Glutamatergic neuron (in vitro differentiated cells): ENCODE data around the gene KIF1A. TPM values are rescaled to one million over a fixed set of nuclear protein-coding genes. Genes with fewer than 3 reads are reported as not detected.

Source experiments
- DNase-seq: peaks from one replicate; pipeline ENCODE4 v3.0.0; 2022
- H3K27ac Mint-ChIP-seq: one replicate; pipeline ENCODE4 v1.8.0; 2020; ENCODE audit warnings: mild to moderate bottlenecking, mixed read lengths, inconsistent platforms; ENCODE audit not compliant: unreplicated experiment
- H3K27me3 Mint-ChIP-seq: one replicate; pipeline ENCODE4 v1.8.0; 2020; ENCODE audit warnings: mild to moderate bottlenecking, moderate library complexity, mixed read lengths, inconsistent platforms; ENCODE audit not compliant: unreplicated experiment
- H3K36me3 Mint-ChIP-seq: one replicate; pipeline ENCODE4 v1.8.0; 2020; ENCODE audit warnings: mild to moderate bottlenecking, mixed read lengths, inconsistent platforms; ENCODE audit not compliant: unreplicated experiment
- H3K4me1 Mint-ChIP-seq: one replicate; pipeline ENCODE4 v1.8.0; 2020; ENCODE audit warnings: mild to moderate bottlenecking, low read depth, mixed read lengths, inconsistent platforms; ENCODE audit not compliant: unreplicated experiment
- H3K4me3 Mint-ChIP-seq: one replicate; pipeline ENCODE4 v1.8.0; 2020; ENCODE audit warnings: mild to moderate bottlenecking, mixed read lengths, inconsistent platforms; ENCODE audit not compliant: unreplicated experiment
- H3K9me3 Mint-ChIP-seq: one replicate; pipeline ENCODE4 v1.8.0; 2020; ENCODE audit warnings: mild to moderate bottlenecking, moderate library complexity, mixed read lengths, inconsistent platforms; ENCODE audit not compliant: unreplicated experiment
- total RNA-seq: library from RNA; stranded (reverse); fragmentation: NEBNext Ultra II Directional; extraction: Animal tissue kit (Norgen Biotek cat#: 25700); gene quantifications from one replicate; pipeline ENCODE4 v1.2.1, GENCODE V29; 2021; ENCODE audit not compliant: unreplicated experiment
- TF ChIP-seq, protein P1 (sequence below): fragments of 200-600 bp; sonication (generic); IDR thresholded peaks from one replicate; pipeline ENCODE4 v1.5.0; 2021; ENCODE audit not compliant: partially characterized antibody, unreplicated experiment

Gene KIF1A
- total RNA-seq, 1 donor from 2014 or later = 439 TPM

DNA sequence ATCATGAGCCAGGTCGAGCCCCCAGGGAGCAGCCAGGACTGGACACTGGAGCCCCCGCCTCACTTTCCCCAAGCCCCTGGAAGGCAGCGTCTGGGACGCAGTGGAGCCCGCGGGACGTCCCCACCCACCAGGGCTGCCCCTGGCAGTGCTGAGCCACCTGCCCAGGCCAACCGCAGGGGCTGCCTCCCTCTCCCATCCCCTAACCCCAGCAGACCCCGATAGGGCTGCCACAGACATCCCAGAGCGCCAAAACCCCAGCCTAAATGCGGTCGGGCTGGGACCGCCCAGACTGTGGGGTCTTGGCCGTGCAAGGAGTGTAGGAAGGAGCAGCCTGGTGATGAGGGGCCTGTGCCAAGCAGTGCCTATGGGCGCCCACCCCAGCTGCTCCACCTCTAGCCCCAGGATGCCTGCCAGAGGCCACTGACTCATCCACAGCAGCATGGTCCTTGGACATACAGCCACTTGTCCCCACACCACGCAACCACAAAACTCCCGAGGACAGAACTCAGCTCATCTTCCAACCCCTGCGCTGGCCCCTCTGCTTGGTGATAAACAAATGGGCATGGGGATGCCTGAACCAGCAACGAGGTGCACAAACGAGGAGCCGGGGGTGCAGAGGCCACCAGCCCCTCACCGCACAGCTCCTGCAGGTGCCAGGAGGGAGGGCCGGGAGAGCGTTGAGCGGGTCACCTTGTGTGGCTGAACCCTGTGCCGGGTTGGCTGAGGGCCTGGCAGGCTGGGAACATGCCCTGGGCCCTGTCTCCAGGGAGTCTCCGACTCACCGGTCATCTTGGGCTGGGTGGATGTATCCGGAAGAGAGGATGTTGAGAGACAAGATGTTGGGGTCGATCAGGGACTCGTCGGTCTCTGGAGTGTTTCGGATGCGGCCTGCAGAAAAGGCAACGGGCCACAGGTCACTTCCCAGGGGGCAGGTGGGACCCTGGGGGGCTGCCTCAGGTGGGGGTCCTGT is 83.5 kb downstream of the KIF1A start:
- Mint-ChIP-seq H3K9me3 (peaks cover 13% of the 10 kb centered on the region), H3K36me3 (peaks cover 9% of the 10 kb centered on the region), H3K27me3 (peaks cover 9% of the 10 kb centered on the region), H3K27ac (no peak overlapping the region), H3K4me3 (no peak overlapping the region), H3K4me1 (no peaks in the 10 kb centered on the region)
- TF ChIP-seq, protein P1, sequence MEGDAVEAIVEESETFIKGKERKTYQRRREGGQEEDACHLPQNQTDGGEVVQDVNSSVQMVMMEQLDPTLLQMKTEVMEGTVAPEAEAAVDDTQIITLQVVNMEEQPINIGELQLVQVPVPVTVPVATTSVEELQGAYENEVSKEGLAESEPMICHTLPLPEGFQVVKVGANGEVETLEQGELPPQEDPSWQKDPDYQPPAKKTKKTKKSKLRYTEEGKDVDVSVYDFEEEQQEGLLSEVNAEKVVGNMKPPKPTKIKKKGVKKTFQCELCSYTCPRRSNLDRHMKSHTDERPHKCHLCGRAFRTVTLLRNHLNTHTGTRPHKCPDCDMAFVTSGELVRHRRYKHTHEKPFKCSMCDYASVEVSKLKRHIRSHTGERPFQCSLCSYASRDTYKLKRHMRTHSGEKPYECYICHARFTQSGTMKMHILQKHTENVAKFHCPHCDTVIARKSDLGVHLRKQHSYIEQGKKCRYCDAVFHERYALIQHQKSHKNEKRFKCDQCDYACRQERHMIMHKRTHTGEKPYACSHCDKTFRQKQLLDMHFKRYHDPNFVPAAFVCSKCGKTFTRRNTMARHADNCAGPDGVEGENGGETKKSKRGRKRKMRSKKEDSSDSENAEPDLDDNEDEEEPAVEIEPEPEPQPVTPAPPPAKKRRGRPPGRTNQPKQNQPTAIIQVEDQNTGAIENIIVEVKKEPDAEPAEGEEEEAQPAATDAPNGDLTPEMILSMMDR = no peak
- no peak for DNase-seq

DNA sequence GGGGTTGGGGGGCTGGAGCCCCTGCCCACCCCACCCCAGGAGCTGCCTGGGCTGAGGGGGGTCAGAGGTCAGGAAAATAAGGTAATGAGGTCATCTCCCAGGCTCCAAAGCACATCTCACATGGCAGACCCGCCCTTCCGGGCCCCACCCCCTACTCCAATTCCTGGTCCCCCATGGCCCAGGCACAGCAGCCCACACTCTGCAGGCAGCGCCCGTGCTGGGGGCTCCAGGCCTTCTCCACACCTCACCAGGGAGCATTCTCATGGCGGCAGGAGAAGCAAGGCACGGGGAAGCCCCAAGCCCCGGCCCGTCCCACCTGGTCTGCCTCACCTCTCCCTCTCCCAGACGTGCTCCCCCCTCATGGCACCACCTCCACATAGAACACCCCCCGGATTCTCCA is 84.5 kb downstream of the KIF1A start:
- peaks cover 1% of the 10 kb centered on the region for H3K4me1 Mint-ChIP-seq
- H3K27ac Mint-ChIP-seq = no peak overlapping the region
- no peak for DNase-seq
- TF ChIP-seq, protein P1 = no peak
- H3K4me3 Mint-ChIP-seq = no peak overlapping the region
- peaks cover 9% of the 10 kb centered on the region for H3K36me3 Mint-ChIP-seq
- H3K27me3 Mint-ChIP-seq = peaks cover 13% of the 10 kb centered on the region
- H3K9me3 Mint-ChIP-seq = peaks cover 19% of the 10 kb centered on the region

DNA sequence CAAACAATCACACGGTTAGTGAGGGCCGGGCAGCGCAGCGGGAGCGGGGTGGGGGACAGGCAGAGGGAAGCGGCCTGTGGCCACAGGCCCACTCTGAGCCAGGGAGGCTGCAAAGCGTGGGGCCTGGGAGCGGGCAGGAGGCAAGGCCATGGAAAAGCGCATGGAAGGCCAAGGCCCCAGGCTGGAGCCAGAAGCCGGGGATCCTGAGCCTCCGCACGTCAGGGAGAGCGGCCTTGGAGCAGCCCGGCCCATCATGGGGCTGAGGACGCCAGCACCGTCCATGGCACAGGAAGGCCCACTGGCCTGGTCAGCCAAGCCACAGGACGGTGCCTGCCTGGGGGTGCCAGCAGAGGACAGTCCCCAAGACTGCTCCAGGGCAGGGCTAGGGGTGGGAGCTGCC is 85.3 kb downstream of the KIF1A start:
- Mint-ChIP-seq H3K27ac (no peak overlapping the region), H3K36me3 (peaks cover 7% of the 10 kb centered on the region), H3K4me1 (peaks cover 4% of the 10 kb centered on the region), H3K9me3 (peaks cover 17% of the 10 kb centered on the region), H3K27me3 (peaks cover 13% of the 10 kb centered on the region), H3K4me3 (no peak overlapping the region)
- TF ChIP-seq, protein P1 = no peak
- no peak for DNase-seq

DNA sequence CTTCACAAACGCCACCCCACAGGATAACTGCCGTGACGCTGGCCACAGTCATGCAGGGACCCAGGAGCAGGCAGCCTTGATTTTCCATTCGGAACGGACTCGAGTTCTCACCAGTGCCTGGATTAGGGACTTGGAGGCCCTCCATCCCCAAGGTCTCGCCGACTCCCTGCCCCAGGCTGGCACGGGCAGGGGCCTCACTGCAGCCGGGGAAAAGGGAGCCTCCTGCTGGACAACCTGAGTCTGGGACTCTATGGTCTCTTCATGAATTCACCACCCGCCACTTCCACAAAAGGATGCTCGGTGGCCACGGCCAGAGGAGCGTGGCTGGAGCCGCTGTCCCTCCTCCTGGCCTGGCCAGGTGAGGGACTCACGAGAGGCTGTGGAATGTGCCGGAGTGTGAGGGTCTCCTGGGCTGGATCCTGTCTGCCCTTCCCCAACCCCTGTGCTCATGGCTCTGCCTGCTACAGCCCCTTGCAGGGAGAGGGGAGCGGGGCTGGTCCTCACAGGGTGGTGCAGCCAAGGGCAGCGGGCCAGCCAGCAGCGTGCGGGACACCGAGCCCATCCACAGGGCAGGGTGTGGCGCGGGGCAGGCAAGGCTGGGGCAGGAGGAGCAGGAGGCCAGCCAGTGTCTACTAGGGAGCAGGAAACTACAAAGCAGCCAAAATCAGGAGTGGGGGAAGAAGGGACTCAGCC is 86.1 kb downstream of the KIF1A start:
- Mint-ChIP-seq H3K27me3 (peaks cover 16% of the 10 kb centered on the region), H3K27ac (no peak overlapping the region), H3K4me1 (peaks cover 7% of the 10 kb centered on the region), H3K9me3 (peaks cover 11% of the 10 kb centered on the region), H3K36me3 (no peaks in the 10 kb centered on the region), H3K4me3 (no peak overlapping the region)
- TF ChIP-seq, protein P1 = no peak
- no peak for DNase-seq
